A673 (cell line): ENCODE data around the gene CAMK4. TPM values are rescaled to one million over a fixed set of nuclear protein-coding genes. Genes with fewer than 3 reads are reported as not detected.

Experiments used
- BruUV-seq: library from RNA; stranded (reverse); fragments of 400-500 nt; replicated peaks from 2 replicates; lab custom pipeline; 2021; lab: Mats Ljungman, UMichigan
- CTCF ChIA-PET: fragments of 300-600 bp; sonication (Branson Sonifier 250); formaldehyde crosslinking; loops from one replicate; lab custom pipeline; 2022; ENCODE audit warnings: antibody characterized with exemption; lab: Charles Lee
- POLR2A ChIA-PET: fragments of 300-600 bp; sonication (Branson Sonifier 250); formaldehyde crosslinking; loops from one replicate; lab custom pipeline; 2022; ENCODE audit warnings: antibody characterized with exemption; ENCODE audit not compliant: low non-redundant PET; lab: Charles Lee
- DNase-seq: peaks from one replicate; pipeline ENCODE4 v3.0.0-alpha.2; 2015; ENCODE audit warnings: low spot score
- H3K27ac ChIP-seq: fragments of 200-600 bp; sonication (generic); 2 replicates; pipeline ENCODE4 v1.5.1; 2016; ENCODE audit warnings: mixed run types, low read depth, mild to moderate bottlenecking, mixed read lengths, antibody characterized with exemption, low read length; ENCODE audit not compliant: poor library complexity, severe bottlenecking
- H3K27me3 ChIP-seq: fragments of 200-600 bp; sonication (generic); replicated peaks from 2 replicates; pipeline ENCODE4 v1.6.1; 2017; ENCODE audit warnings: mixed run types, low read depth, mild to moderate bottlenecking, mixed read lengths, antibody characterized with exemption, low read length; ENCODE audit not compliant: insufficient read depth, poor library complexity
- H3K36me3 ChIP-seq: fragments of 200-600 bp; sonication (generic); 2 replicates; pipeline ENCODE4 v1.6.1; 2016; ENCODE audit warnings: mixed run types, mild to moderate bottlenecking, mixed read lengths, antibody characterized with exemption, low read length; ENCODE audit not compliant: insufficient read depth, poor library complexity, severe bottlenecking
- H3K4me1 ChIP-seq: fragments of 200-600 bp; sonication (generic); 2 replicates; pipeline ENCODE4 v1.6.1; 2017; ENCODE audit warnings: mixed run types, mild to moderate bottlenecking, mixed read lengths, antibody characterized with exemption, low read length; ENCODE audit not compliant: insufficient read depth, poor library complexity, severe bottlenecking
- H3K4me3 ChIP-seq: fragments of 200-600 bp; sonication (generic); 2 replicates; pipeline ENCODE4 v1.5.1; 2016; ENCODE audit warnings: low read depth, mixed run types, mild to moderate bottlenecking, mixed read lengths, low read length; ENCODE audit not compliant: poor library complexity, severe bottlenecking
- H3K9me3 ChIP-seq: fragments of 200-600 bp; sonication (generic); 2 replicates; pipeline ENCODE4 v1.6.1; 2016; ENCODE audit warnings: mixed run types, low read depth, mild to moderate bottlenecking, mixed read lengths, antibody characterized with exemption, low read length; ENCODE audit not compliant: poor library complexity, severe bottlenecking
- EZH2 ChIP-seq: fragments of 200-600 bp; sonication (generic); IDR thresholded peaks from 2 replicates; pipeline ENCODE4 v1.6.1; 2017; ENCODE audit warnings: borderline replicate concordance, low read depth, mild to moderate bottlenecking, mixed read lengths, antibody characterized with exemption, low read length; ENCODE audit not compliant: poor library complexity, severe bottlenecking
- intact Hi-C: fragments of 100-400 bp; cut with micrococcal nuclease; formaldehyde crosslinking; loops from one replicate; pipeline ENCODE4 v1.10.0; 2022; ENCODE audit not compliant: unreplicated experiment
- total RNA-seq: library from RNA; stranded (reverse); gene quantifications from 2 replicates; pipeline ENCODE4 v1.2.3, GENCODE V29; 2021
- TF ChIP-seq, protein P1 (sequence below): fragments of 300-800, 200-600 bp; sonication (generic); conservative IDR thresholded peaks from 2 replicates; pipeline ENCODE4 v1.5.1; 2017; ENCODE audit warnings: low read depth, mild to moderate bottlenecking, antibody characterized with exemption, low read length, moderate library complexity, mixed read lengths

CAMK4 gene
- total RNA-seq, 1 experiment from 2014 or later: 0.88 TPM

DNA sequence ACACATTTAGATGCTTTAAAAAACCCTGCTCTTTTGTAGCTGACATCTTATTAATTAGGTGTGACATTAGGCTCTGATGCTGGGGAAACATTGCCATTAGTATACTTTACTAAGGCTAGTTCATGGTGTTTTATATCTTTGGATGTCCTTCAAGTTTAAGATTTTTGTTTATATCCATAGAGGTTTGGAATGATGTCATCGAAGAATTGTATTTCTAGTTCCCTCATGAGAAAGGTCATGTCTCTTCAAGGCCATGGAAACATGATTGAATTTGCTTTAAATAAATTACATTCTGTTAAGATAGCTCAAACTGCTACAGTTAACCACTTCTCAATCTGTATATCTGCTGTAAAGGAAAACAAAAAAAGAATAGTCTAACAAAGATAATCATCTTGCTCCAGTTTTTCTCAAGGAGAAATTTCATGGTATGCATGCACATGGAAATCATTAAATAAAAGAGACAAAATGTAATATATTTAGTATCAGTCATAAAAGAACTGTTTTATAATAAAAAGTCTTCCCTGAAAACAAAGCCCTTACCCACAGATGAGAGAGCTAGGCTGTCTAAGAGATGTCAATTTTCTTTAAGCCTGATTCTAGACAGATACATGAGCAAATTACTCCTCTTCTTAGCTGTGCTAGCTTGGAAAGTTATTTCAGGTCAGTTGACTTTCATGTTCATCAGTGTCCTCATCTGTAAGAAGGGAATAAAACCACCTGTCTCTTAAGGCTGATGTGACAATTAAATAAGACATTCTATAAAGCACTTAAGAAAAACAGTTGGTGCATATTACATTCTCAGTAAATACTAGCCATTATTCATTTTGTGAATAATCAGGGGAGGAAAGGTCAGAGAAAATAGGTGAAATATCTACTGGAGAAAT is 313.2 kb downstream of the CAMK4 start:
- Histone ChIP-seq H3K27ac (no peak overlapping the region), H3K36me3 (no peaks in the 10 kb centered on the region), H3K4me3 (no peak overlapping the region), H3K27me3 (peaks cover 5% of the 10 kb centered on the region), H3K4me1 (no peaks in the 10 kb centered on the region), H3K9me3 (no peaks in the 10 kb centered on the region)
- no TSS peak for BruUV-seq
- CTCF ChIA-PET: no interaction called here
- no peak for DNase-seq
- intact Hi-C loops: no loop called here
- TF ChIP-seq EZH2: no peak
- TF ChIP-seq, protein P1, sequence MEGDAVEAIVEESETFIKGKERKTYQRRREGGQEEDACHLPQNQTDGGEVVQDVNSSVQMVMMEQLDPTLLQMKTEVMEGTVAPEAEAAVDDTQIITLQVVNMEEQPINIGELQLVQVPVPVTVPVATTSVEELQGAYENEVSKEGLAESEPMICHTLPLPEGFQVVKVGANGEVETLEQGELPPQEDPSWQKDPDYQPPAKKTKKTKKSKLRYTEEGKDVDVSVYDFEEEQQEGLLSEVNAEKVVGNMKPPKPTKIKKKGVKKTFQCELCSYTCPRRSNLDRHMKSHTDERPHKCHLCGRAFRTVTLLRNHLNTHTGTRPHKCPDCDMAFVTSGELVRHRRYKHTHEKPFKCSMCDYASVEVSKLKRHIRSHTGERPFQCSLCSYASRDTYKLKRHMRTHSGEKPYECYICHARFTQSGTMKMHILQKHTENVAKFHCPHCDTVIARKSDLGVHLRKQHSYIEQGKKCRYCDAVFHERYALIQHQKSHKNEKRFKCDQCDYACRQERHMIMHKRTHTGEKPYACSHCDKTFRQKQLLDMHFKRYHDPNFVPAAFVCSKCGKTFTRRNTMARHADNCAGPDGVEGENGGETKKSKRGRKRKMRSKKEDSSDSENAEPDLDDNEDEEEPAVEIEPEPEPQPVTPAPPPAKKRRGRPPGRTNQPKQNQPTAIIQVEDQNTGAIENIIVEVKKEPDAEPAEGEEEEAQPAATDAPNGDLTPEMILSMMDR: no peak
- POLR2A ChIA-PET: no interaction called here

Other genes with a start within 250 kb of the CAMK4 start
- gene TSLP, start 152.7 kb upstream of the CAMK4 start, total RNA-seq: 0.61 and 1.3 TPM in 2 replicates
- 32.4 and 33.0 TPM in 2 replicates for gene WDR36, start 132.0 kb upstream of the CAMK4 start, total RNA-seq